HG03439 (cell line): ENCODE data around the gene JMJD6.
"Not testable (repeated sequence)": the region's sequence is repeated elsewhere in the genome, so short reads cannot be mapped to it uniquely, and the experiment has no call there.

Experiments used
- ATAC-seq: cut with Tn5 transposase; IDR thresholded peaks from one replicate; pipeline ENCODE4 v1.9.1; 2021; ENCODE audit warnings: mild to moderate bottlenecking, moderate library complexity; ENCODE audit not compliant: unreplicated experiment

JMJD6 gene

GRCh38 chr17:76700617-76701470 is 25.6 kb downstream of the JMJD6 start:
- ATAC-seq: no peak

GRCh38 chr17:76700270-76700616 is 26.2 kb downstream of the JMJD6 start:
- no peak for ATAC-seq

- not testable (repeated sequence) for ATAC-seq
Measured at GRCh38 chr17:76698466-76698977, 27.9 kb downstream of the JMJD6 start.

- ATAC-seq: no peak
Measured at GRCh38 chr17:76697702-76698465, 28.5 kb downstream of the JMJD6 start.

GRCh38 chr17:76696763-76697701 is 29.4 kb downstream of the JMJD6 start:
- no peak for ATAC-seq

- ATAC-seq: no peak
Measured at GRCh38 chr17:76695059-76695831, 31.2 kb downstream of the JMJD6 start.

- ATAC-seq: no peak
Measured at GRCh38 chr17:76691379-76692191, 34.8 kb downstream of the JMJD6 start.

GRCh38 chr17:76690596-76691280 is 35.7 kb downstream of the JMJD6 start:
- no peak for ATAC-seq

- ATAC-seq: no peak
Measured at GRCh38 chr17:76689859-76690258, 36.5 kb downstream of the JMJD6 start.

- no peak for ATAC-seq
Measured at GRCh38 chr17:76688165-76688622, 38.2 kb downstream of the JMJD6 start.

GRCh38 chr17:76687298-76688164 is 38.9 kb downstream of the JMJD6 start:
- no peak for ATAC-seq

GRCh38 chr17:76686538-76687297 is 39.7 kb downstream of the JMJD6 start:
- no peak for ATAC-seq

GRCh38 chr17:76685846-76686245 is 40.6 kb downstream of the JMJD6 start:
- ATAC-seq: no peak

GRCh38 chr17:76685366-76685765 is 41.0 kb downstream of the JMJD6 start:
- ATAC-seq: no peak

GRCh38 chr17:76684756-76685155 is 41.6 kb downstream of the JMJD6 start:
- ATAC-seq: no peak

GRCh38 chr17:76683921-76684745 is 42.3 kb downstream of the JMJD6 start:
- ATAC-seq: no peak
